HG02610 (cell line): ENCODE data around the gene SPESP1.

Source experiments
- ATAC-seq: cut with Tn5 transposase; IDR thresholded peaks from one replicate; pipeline ENCODE4 v1.9.1; 2021; ENCODE audit warnings: mild to moderate bottlenecking, moderate library complexity; ENCODE audit not compliant: unreplicated experiment

The SPESP1 gene

DNA sequence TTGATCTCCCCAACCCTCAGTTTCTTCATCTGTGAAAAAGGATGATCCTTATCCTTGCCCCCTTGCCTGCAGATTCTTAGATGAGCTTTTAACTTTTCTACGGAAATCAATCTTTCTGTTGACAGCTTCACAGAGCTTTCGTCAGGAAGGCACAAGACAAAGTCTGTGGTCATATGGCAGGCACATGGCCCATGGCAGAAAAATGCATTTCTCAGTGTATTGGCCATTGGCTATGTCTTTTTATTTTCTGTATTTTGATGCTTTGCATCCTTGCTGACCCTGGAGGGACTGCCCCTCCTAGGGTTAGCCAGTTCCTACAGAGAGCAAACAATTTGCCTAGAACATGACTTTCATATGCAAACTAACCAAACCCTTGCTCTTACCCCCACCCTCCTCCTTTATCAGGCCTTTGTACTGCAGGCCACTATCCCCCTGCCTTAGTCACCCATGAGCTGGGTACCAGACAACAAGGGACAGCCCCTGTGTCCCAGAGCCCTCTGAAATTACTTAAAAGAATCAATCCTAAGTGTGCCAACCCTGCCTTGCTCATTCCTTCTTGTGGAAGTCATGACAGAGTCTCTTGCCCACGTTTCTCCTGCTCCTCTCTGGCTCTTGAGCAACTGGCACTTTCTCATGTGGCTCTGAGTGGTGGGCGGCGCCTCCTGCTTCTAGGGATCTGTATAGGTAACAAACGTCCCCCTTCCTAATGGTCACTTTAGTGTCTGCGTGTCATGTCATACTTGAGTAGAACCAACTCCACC is 60.1 kb downstream of the SPESP1 start:
- ATAC-seq: no peak

DNA sequence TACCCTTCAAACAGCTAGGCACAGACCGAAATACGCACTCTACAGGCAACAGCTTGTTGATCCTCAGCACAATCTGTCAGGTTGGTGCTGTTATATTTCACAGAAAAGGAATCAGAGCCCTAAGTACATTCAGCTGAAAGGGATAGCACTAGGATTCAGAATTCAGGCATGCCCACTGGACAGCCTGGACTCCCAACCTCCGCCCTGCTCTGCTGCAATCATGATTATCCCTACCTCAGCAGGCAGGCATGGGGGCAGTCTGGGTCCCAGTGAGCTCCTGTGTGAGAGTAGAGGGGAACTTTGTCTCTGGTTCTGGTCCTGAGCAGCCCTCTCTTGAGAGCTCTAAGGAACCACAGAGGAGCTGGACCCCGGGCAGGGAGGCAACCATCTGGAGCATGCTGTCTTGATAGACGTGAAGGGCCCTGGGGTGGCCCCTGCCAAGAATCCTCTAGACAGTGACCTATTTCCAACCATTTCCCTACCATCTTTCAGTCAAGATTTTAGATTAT is 60.7 kb downstream of the SPESP1 start:
- ATAC-seq: no peak

- no peak for ATAC-seq
Measured at GRCh38 chr15:68991723-68992122, 61.4 kb downstream of the SPESP1 start.

DNA sequence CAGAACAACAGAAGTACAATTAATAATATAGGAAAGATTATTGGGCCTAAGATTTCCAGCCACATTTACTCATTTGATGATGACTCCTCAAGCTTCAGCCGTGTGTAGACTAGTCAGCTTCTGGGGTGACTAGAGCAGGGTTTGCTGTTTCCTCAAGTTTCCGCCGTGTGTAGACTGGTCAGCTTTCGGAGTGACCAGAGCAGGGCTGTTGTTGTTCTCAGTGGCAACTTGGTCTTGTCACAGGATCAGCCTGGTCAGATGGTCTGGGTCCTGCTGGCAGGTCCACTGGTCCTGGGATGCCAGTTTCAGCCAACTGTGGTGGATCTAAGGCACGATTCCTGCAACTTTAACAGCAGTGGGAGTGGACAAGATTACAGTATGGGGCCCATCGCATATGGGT is 62.4 kb downstream of the SPESP1 start:
- no peak for ATAC-seq

GRCh38 chr15:68993276-68993675 is 63.0 kb downstream of the SPESP1 start:
- no peak for ATAC-seq

DNA sequence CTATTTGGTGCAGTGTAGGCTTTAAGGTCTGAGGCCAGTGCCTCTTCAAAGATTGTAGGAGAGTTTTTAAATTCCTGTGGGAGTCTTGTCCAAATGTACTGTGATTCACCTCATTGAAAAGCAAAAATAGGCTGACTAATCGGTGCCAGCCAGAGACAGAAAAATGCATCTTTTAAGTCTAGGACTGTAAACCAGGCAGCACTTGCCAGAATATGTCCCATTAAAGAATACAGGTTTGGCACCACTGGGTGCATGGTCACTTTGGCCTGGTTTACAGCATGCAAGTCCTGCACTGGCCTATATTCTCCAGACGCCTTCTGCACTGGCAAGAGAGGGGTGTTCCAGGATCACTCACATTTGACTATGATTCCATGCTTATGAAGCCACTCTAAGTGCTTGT is 63.8 kb downstream of the SPESP1 start:
- no peak for ATAC-seq

- no peak for ATAC-seq
Measured at GRCh38 chr15:68994981-68995761, 64.8 kb downstream of the SPESP1 start.
